Subcutaneous adipose tissue (tissue), 4 donors: Measurements from ENCODE around the gene THSD7B. TPM values are rescaled to one million over a fixed set of nuclear protein-coding genes. Genes with fewer than 3 reads are reported as not detected.

ENCODE experiments used
- total RNA-seq, 4 donors: library from RNA; depleted of rRNA; stranded (reverse); fragments of >200 nt; gene quantifications; one replicate each; pipeline ENCODE4 v1.1.0, GENCODE V29; 2016
- TF ChIP-seq, protein P1 (sequence below): fragments of 450-650 bp; IDR thresholded peaks from one replicate; pipeline ENCODE4 v1.5.1; 2016; ENCODE audit warnings: low read depth, mild to moderate bottlenecking, control low read depth, antibody characterized with exemption, moderate library complexity

Gene THSD7B
- total RNA-seq, 4 donors from 2014 or later: 2.0 to 5.1 (median 2.8) TPM

DNA sequence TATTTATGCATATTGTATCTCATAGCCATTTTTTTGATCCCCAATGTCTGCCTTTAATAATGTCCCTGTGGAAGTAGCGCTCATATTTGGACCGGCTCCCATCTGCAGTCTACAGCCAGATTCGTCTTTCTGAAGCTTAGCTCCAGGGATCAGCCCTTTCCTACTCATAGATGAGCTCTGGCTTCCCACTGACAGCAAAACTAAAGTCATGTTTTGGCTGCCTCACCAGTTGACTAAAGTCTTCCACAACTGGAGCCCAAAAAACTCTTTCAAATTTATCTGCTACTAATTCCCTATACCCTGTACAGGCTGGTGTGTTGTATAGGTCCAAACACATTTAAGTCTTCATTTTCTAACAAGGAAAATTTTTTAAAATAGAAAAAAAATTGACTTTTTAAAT lies 904.8 kb downstream of the THSD7B start:
- TF ChIP-seq, protein P1, sequence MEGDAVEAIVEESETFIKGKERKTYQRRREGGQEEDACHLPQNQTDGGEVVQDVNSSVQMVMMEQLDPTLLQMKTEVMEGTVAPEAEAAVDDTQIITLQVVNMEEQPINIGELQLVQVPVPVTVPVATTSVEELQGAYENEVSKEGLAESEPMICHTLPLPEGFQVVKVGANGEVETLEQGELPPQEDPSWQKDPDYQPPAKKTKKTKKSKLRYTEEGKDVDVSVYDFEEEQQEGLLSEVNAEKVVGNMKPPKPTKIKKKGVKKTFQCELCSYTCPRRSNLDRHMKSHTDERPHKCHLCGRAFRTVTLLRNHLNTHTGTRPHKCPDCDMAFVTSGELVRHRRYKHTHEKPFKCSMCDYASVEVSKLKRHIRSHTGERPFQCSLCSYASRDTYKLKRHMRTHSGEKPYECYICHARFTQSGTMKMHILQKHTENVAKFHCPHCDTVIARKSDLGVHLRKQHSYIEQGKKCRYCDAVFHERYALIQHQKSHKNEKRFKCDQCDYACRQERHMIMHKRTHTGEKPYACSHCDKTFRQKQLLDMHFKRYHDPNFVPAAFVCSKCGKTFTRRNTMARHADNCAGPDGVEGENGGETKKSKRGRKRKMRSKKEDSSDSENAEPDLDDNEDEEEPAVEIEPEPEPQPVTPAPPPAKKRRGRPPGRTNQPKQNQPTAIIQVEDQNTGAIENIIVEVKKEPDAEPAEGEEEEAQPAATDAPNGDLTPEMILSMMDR: no peak

DNA sequence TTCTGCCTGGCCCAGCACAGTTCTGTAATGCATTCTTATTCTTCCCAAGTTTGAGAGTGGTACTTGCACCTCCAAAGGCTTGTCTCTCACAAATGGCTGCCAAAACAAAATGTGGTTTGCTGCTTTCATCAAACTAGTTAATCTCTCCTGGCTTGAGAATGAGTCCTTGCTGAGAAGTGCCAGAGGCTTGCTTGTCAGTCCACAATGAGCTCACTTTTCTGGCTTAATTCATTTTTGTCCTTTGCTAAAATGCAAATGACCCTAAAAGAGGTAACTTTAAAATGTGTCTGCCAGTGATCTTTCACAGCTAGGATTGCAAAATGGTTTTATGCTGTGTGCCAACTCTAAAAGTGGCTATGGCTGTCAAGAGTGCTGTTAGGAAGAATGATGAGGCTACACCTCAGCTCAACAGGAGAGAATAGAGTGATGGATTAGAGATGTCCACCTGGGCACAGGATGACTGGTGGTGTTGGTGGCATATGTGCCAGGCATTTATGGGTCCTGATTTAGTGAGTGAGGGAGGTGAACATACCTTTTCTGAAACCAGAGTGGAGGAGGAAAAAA lies 907.7 kb downstream of the THSD7B start:
- TF ChIP-seq, protein P1: no peak

- TF ChIP-seq, protein P1: no peak
Measured at GRCh38 chr2:137674991-137675390, 909.6 kb downstream of the THSD7B start.

DNA sequence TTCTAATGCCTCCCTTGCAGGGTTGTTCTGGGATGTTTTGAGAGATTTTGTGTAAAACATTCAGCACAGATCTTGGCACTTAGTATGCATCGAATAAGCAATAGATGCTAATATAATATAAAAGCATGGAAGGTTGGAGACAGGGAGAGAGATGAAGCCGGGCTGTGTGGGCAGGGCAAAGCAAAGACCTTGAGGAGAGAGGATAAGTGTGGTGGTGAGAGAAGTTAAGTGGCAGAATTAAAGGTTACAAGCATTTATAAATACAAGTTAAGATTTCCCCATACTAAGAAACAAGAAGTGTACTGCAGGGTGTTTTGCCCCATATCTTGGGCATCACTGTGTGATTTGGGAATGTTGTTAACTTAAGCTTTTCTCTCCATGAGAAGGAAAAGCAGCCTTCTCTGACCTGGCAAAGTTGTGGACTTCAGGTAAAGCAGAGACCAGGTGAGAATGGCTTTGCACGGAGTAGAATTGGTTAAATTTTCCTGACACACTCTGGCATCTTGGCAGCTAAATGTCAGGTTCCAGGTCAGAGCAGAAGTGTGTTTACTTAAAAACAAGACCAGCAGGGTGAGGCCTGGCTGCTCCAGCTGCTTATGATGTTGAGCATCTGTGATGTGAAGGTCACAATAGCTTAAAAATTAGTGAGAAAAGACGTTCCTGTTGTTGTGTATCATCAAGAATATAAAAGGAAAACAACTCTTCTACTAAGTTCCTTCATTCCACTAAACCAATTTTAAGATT lies 910.4 kb downstream of the THSD7B start:
- TF ChIP-seq, protein P1: no peak

GRCh38 chr2:137676346-137676745 lies 911.0 kb downstream of the THSD7B start:
- TF ChIP-seq, protein P1: no peak

GRCh38 chr2:137677466-137677865 lies 912.1 kb downstream of the THSD7B start:
- TF ChIP-seq, protein P1: no peak

DNA sequence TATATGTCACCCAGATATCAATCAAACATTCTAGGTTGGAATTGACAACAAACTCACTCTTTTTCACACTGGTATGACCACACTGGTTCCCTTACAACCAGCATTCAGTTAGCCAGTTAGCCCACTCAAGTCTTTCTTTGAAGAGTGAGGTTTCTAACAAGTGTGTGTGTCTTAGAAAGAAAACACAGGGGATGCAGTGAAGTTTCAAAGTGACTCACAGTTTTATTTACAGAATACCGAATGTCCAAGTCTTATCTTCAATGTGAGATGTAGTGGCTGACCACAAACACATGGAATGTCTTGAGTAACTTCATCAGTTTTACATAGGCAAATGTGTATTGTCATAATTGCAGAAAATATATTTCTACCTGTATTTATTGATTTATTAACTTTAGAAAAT lies 924.2 kb downstream of the THSD7B start:
- TF ChIP-seq, protein P1: no peak
